Measurements from ENCODE around the gene AVL9.
"Not testable (repeated sequence)": the region's sequence is repeated elsewhere in the genome, so short reads cannot be mapped to it uniquely, and the experiment has no call there.

AVL9 gene

DNA sequence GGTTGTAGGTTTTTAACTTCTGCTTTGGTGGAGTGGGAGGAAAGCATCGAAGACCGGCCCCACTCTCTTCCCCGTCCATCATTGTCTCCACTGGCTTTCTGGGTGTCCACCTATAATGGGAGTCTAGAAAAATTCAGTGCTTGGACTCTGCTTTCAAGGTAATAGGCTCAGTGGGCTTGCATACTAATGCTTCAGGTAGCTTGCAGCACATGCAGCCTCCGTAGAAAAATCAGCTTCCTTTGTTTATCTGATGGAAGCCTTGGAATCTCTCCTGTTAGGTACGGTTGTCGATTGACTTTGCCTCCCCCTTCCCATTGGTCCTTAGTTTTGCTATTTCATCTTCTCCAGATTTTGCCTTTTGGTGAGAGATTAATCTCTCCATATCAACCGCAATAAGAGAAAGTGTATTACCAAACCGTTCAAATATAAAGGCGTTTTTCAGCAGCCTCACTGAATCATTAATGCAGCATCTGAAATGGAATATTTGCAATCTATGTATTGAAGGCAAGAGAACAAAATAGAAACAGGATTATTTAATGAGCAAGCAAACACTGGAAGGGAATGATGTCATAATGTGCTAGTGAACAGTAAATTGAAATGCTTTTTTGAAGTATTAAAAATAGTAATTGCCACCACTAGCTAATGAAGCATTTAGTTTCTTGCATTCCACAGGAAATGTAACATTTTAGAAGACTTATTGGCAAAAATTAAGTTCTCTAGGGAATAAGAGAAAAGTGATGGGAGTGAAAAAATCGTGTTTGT lies 944 bp downstream of the AVL9 start:
- no peak for DNase-seq (ENCODE audit: low read depth, low spot score)

DNA sequence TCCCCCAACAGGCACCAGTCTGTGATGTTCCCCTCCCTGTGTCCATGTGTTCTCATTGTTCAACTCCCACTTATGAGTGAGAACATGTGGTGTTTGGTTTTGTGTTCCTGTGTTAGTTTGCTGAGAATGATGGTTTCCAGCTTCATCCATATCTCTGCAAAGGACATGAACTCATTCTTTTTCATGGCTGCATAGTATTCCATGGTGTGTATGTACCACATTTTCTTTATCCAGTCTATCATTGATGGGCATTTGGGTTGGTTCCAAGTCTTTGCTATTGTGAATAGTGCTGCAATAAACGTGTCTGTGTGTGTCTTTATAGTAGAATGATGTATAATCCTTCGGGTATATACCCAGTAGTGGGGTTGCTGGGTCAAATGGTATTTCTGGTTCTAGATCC lies 4.5 kb downstream of the AVL9 start:
- not testable (repeated sequence) for DNase-seq (ENCODE audit: low read depth, low spot score)

DNA sequence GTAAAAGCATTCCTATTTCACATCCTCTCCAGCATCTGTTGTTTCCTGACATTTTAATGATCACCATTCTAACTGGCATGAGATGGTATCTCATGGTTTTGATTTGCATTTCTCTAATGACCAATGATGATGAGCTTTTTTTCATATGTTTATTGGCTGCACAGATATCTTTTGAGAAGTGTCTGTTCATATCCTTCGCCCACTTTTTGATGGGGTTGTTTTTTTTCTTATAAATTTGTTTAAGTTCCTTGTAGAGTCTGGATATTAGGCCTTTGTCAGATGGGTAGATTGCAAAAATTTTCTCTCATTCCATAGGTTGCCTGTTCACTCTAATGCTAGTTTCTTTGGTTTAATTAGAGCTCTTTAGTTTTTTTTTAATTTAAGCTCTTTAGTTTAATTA lies 4.9 kb downstream of the AVL9 start:
- not testable (repeated sequence) for DNase-seq (ENCODE audit: low read depth, low spot score)

DNA sequence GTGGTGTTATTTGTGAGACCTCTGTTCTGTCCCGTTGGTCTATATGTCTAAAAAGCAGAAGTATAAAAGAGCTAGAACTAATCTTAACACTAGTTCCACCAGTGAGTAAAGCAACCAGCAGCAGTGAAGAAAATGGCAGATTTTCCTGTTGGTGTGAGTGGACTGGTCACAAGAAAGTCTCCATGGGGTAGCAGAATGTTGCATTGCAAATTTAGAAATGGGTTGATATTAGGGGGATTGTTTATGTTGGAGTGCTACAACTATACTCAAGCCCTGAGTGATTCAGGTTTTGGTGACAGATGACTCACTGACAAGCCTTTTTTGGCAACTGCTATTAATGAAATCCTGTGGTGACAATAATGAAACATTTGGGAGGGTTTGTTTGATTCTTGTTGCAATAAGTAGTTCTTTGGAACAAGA lies 5.6 kb downstream of the AVL9 start:
- DNase-seq (ENCODE audit: low read depth, low spot score) = no peak

DNA sequence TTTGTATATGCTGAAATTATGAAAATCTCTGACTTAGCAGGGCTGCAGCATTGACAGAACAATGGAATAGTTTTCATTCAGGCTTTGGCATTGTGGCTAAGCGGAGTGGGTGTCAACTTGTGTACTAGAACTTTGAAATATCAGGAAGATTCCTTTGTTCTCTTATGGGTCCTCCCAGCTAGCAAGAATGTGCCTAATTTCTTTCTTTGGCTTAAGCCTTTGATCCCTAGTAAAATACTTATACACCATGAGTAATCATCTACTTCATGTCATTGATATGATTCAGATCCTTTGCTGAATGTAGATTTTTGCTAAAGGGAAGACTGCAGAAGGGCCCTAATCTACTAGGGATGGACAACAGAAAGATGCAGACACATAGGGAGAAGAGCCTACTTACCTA lies 6.2 kb downstream of the AVL9 start:
- DNase-seq (ENCODE audit: low read depth, low spot score) = no peak

DNA sequence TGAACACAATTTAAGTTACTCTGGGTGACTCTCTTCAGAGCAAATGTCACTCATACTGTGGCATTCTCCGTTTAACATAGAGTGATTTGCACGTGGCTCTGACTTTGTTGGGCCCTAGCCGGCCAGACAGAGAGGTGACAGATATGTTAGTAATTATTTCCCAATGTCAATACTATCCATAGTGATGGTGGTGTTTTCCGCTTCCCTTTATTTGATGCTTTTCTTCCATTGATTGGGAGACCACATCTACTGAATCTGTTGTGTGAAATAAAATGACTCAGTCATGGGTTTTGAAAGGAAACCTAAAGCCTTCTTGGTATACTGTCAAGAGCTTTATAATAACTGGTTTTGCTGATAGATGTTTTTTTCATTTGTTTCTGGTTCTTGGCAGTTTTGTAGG lies 7.4 kb downstream of the AVL9 start:
- no peak for DNase-seq (ENCODE audit: low read depth, low spot score)

DNA sequence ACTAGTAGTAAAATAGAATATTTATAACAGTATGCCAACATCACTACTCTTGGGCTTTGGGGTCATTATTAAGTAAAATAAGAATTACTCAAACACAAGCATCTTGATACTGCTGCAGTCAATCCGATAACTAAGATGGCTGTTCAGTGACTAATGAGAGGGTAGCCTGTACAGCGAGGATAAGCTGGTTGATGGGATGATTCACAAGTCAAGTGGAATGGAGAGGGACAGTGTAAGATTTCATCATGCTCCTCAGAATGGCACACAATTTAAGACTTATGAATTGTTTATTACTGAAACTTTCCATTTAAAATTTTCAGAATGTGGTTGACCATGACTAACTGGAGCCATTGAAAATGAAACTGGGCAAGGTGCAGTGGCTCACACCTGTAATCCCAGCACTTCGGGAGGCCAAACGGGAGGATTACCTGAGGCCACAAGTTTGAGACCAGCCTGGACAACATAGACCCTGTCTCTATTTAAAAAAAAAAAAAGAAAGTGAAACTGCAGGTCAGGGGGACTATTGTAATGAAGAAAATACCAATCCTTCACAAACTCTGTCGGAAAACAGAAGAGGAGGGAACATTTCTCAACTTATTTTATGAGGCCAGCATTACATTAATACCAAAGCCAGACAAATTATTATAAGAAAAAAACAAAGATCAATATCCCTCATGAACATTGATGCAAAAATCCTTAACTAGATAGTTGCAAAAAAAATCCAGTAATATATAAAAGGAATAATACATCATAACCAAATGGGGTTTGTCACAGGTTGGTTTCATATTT lies 11.2 kb downstream of the AVL9 start:
- no peak for DNase-seq (ENCODE audit: low read depth, low spot score)

DNA sequence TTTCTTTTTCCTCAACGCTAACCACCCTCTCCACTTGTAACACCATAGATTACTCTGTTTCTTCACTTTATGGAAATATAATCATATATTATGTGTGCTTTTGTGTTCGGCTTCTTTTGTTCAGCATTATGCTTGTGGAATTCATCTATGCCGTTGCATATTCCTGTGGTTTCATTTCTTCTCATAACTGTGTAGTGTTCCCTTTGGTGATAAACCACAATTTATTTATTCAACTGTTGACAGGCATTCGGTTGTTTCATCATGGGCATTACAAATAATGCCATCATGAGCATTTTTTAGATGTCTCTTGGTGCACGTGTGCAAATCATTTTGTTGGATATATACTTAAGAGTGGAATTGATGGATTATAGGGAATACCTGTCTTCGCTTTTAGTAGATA lies 12.1 kb downstream of the AVL9 start:
- no peak for DNase-seq (ENCODE audit: low read depth, low spot score)

DNA sequence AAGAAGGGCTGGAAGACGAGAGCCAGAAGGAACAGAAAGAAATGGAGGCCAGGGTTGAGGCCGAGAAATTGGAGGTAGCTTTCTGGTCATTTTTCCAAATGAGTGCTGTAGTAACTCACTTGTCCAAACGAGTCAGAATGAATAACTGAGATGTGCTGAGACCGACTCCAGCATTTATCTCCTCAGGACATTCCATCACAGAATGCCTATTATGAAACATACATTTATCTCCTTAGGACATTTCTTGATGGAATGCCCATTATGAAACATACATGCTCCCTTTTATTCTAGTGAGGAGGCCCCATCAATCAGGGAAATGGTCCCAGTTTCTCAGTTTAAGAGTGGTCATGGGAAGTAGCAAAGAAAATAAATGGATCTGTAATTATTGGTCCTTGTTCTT lies 16.5 kb downstream of the AVL9 start:
- no peak for DNase-seq (ENCODE audit: low read depth, low spot score)

DNA sequence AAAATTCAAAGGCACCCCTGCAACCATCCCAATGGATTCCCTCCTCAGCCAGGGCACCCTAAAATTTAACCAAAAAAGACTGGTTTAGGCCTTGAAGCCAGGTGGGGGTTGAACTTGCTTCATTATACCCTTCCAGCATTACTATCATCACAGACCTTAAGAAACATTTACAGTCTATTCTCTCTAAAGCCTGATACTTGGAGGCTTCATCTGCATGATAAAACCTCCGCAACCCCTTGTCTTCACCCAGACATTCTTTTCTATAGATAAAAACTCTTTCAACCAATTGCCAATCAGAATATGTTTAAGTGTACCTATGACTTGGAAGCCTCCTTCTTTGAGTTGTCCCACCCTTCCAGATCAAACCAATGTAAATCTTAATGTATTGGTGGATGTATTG lies 17.9 kb downstream of the AVL9 start:
- no peak for DNase-seq (ENCODE audit: low read depth, low spot score)

DNA sequence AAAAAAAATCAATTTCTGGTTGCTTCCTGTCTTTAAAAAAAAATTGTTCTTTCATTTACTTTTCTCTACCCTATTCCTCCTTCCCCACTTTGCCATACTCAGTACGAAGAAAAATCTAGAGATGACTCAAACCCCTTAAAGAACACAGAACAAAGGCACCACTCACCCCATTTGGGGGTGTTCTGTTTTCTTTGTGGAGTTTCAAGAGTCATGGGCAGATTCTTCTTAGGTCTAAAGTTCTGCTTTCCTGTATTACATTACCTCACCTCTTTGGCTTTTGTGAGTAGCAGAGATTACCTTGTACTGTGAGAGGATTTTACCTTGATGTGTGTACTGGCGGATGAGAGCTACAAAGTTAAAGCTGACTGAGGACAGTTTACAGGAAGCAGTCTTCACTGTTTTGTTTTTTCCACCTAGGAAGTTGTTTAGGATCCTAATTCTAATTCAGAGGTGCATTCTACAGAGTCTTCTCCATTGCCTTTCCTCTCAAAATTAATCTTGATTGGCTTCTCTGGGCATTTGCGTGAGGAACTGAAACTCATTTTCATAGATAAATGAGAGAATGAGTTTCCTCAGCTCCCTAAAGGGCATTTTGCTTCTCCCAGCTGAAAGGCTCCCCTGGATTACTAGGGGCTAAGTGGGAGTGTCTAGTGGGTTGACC lies 20.7 kb downstream of the AVL9 start:
- no peak for DNase-seq (ENCODE audit: low read depth, low spot score)

DNA sequence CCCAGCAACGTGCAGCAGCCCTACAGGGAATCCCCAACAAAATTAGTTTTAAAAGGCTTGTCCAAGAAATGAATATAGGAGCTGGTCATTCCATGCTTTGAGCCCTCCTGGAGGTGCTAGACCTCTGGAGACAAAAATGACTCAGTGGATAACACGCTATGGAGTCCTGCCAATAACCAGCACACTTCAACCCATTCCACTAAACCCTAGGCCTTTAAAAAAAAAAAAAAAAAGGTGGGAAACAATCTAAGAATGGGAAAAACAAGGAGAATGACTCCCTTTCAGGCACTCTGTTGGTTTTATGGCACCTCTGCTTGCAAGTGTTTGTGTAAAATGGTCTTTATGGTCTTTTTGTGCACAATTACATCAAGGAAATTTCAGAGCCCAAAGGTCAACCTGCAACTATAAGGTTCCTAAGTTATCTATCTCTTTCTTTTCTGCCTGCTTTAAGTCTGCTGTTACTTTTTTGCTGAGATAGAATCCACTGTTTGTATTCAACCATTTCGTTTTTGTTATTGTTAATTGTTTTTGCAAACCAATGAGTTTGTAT lies 21.3 kb downstream of the AVL9 start:
- DNase-seq (ENCODE audit: low read depth, low spot score) = no peak

DNA sequence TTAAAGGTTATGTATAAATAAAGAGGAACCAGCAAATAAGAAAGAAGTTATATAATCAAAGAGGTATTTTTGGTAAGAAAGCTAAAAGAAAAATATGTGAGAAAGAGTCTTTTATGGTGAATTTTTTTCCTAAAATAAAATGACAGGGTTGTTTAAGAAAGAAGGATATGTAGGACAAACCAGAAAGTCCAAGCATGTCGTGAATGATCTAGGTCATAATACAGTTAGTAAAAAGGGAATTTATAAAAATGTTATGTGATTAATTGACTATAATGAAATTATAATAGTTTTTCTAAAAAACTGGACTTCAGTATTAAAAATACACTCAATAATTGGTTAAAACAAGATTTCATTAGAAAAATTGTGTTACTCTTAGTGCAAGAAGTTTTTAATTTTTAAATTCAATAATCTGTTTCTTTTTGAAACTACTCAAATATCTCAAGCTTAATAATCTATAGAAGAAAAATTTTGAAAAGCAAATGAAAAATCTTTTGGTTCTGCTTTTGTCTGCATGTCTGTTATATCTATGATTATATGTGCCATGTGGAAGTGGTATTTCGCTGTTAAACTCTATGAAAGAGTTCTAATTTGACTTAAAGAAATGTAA lies 23.3 kb downstream of the AVL9 start:
- peak; percentile 96 for DNase-seq (ENCODE audit: low read depth, low spot score)

DNA sequence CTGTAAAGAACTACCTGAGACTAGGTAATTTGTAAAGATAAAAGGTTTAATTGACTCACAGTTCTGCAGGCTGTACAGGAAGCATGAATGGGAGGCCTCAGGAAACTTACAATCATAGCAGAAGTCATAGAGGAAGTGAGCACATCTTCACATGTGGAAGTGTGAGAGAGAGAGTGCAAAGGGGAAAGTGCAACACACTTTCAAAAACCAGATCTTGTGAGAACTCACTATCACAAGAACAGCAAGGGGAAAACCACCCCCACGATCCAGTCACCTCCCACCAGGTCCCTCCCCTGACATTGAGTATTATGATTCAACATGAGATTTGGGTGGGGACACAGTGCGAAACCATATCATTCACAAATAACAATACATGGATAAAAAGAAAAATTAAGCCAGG lies 24.5 kb downstream of the AVL9 start:
- no peak for DNase-seq (ENCODE audit: low read depth, low spot score)

DNA sequence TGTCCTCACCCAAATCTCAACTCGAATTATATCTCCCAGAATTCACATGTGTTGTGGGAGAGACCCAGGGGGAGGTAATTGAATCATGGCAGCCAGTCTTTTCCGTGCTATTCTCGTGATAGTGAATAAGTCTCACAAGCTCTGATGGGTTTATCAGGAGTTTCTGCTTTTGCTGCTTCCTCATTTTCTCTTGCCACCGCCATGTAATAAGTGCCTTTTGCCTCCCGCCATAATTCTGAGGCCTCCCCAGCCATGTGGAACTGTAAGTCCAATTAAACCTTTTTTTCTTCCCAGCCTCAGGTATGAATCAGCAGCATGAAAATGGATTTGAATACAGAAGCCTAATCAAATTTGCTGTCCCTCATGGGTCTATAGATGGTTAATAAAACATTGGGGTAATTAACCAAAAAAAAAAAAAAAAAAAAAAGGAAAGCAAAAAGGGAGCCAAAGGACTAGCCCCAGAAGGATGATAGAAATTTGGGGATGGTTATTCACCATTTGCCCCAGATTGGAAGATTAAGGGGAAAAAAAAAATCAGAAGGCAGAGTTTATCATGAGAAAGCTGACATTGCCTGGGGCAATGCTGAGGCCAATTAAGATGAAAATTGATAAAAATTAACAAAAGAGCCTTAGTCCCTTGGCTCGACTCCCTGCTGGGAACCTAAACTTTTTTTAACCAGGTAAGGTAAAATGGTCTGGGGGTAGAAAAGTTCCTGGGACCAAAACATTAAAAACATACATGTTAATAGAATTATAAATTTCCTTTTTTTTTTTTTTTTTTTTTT lies 27.6 kb downstream of the AVL9 start:
- no peak for DNase-seq (ENCODE audit: low read depth, low spot score)

DNA sequence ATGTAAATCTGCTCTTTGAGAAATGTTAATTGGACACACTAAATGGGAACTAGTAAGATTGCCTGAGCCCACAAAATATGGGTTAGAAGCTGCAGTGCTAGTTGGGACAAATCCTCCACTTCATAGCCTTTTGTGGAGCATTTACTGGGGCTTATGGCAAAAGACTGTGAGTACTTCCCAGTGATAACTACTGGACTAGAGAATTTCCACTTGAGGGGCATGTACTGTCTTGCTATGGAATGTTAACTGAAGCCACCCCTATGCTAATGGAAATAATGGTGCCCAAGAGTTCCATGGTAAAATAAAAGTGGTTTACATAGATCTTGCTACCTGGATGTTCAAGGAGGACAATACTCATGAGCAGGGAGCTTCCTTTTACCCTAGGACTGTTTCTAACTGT lies 29.3 kb downstream of the AVL9 start:
- DNase-seq (ENCODE audit: low read depth, low spot score) = no peak

DNA sequence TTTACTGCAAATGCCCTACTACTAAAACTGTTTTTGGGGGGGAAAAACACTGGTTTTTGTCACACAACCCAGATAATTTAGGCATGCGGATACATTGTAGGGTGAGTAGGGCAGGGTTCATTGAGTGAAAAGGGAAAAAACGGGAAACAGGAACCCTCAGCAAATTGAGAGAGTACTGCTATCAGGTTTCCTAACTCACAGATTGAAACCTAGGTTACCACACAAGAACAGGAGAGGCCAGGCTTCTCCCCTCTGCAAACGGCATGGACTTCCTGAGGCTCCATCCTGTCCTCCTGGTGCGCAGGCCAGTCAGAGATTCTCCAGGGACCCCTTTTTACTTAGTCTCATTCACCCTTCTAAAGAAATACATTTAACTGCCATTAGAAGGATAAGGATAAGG lies 30.6 kb downstream of the AVL9 start:
- DNase-seq (ENCODE audit: low read depth, low spot score) = no peak

DNA sequence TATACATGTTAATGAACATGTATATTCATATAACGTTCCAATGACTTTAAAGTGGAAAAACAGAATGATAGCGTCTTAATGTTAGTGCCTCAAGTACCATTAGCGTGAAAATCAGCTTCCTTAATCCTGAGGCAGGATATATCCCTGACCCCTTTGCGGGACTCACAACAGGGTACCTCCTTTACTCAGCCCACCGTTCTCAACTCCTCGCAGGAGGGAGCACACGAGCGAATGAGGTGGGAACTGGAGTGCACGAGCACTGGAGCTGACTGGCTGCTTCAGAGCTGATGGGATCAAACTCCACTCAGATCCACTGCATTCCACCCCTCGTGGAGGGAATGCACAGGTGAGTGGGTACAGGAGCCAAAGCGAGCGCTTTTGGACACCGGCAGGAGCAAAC lies 36.1 kb downstream of the AVL9 start:
- DNase-seq (ENCODE audit: low read depth, low spot score) = no peak

DNA sequence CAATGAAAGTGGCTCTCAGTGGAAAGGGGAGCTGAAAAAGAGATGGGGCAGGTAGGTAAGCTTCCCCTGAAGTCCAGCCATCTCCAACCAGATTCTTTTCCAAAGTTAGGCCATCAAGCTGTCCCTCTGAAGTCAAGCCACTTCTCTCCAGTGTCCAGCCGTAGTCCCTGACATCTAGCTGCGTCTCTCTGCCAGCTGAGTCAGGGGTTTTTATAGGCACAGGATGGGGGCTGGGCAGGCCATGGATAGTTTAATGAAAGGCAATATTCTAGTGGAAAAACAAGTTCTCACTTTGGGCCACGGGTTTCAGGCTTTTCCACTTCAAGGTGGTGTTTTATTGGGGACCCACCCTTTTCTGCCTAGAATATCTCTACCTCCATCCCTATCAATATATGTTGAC lies 36.8 kb downstream of the AVL9 start:
- no peak for DNase-seq (ENCODE audit: low read depth, low spot score)

DNA sequence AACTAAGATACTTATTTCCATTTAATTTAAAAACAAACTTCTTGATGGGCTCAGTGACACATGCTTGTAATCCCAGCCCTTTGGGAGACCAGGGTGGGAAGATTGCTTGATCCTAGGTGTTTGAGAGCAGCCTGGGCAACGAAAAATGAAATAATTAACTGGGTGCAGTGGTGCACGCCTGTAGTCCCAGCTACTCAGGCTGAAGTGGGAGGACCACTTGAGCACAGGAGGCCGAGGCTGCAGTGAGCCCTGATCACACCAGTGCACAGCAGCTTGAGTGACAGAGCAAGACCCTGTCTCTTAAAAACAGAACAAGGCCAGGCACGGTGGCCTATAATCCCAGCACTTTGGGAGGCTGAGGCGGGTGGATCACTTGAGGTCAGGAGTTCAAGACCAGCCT lies 37.4 kb downstream of the AVL9 start:
- no peak for DNase-seq (ENCODE audit: low read depth, low spot score)
